Suprapubic skin (tissue), 4 donors: Measurements from ENCODE around the gene BMERB1.

Experiments
- EP300 ChIP-seq: sonication (generic); formaldehyde crosslinking; IDR thresholded peaks from one replicate; pipeline ENCODE4 v1.6.1; 2017; ENCODE audit warnings: antibody characterized with exemption
- POLR2A ChIP-seq, 2 donors: fragments of 450-650 bp; IDR thresholded peaks; one replicate each; pipeline ENCODE4 v1.6.1; 2017; ENCODE audit warnings: antibody characterized with exemption in 2 of 2, mild to moderate bottlenecking in 2 of 2, moderate library complexity in 2 of 2
- POLR2AphosphoS5 ChIP-seq, 3 donors: sonication (generic); formaldehyde crosslinking; IDR thresholded peaks; one replicate each; pipeline ENCODE4 v1.6.1; 2017; ENCODE audit warnings: antibody characterized with exemption in 3 of 3
- TF ChIP-seq, protein P1 (sequence below), 2 donors: fragments of 200-600 bp in 1 of 2; fragments of 450-650 bp in 1 of 2; sonication (generic) in 1 of 2; IDR thresholded peaks; one replicate each; pipeline ENCODE4 v1.5.1; 2016 to 2019; ENCODE audit warnings: antibody characterized with exemption in 2 of 2, mild to moderate bottlenecking in 1 of 2, moderate library complexity in 1 of 2

GRCh38 chr16:15545544-15545943 lies 111.2 kb downstream of the BMERB1 start:
- TF ChIP-seq, protein P1, sequence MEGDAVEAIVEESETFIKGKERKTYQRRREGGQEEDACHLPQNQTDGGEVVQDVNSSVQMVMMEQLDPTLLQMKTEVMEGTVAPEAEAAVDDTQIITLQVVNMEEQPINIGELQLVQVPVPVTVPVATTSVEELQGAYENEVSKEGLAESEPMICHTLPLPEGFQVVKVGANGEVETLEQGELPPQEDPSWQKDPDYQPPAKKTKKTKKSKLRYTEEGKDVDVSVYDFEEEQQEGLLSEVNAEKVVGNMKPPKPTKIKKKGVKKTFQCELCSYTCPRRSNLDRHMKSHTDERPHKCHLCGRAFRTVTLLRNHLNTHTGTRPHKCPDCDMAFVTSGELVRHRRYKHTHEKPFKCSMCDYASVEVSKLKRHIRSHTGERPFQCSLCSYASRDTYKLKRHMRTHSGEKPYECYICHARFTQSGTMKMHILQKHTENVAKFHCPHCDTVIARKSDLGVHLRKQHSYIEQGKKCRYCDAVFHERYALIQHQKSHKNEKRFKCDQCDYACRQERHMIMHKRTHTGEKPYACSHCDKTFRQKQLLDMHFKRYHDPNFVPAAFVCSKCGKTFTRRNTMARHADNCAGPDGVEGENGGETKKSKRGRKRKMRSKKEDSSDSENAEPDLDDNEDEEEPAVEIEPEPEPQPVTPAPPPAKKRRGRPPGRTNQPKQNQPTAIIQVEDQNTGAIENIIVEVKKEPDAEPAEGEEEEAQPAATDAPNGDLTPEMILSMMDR (IDR thresholded peaks at IDR 0.05) = no peak
- no peak for TF ChIP-seq POLR2A (IDR thresholded peaks at IDR 0.05)
- no peak for TF ChIP-seq EP300
- TF ChIP-seq POLR2AphosphoS5 (IDR thresholded peaks at IDR 0.05) = no peak
